Measurements from ENCODE around the gene CCNY.
A peak's percentile ranks its signal among the peaks of the same experiment; 100 is the strongest.
"Not testable (repeated sequence)": the region's sequence is repeated elsewhere in the genome, so short reads cannot be mapped to it uniquely, and the experiment has no call there.

Gene CCNY

DNA sequence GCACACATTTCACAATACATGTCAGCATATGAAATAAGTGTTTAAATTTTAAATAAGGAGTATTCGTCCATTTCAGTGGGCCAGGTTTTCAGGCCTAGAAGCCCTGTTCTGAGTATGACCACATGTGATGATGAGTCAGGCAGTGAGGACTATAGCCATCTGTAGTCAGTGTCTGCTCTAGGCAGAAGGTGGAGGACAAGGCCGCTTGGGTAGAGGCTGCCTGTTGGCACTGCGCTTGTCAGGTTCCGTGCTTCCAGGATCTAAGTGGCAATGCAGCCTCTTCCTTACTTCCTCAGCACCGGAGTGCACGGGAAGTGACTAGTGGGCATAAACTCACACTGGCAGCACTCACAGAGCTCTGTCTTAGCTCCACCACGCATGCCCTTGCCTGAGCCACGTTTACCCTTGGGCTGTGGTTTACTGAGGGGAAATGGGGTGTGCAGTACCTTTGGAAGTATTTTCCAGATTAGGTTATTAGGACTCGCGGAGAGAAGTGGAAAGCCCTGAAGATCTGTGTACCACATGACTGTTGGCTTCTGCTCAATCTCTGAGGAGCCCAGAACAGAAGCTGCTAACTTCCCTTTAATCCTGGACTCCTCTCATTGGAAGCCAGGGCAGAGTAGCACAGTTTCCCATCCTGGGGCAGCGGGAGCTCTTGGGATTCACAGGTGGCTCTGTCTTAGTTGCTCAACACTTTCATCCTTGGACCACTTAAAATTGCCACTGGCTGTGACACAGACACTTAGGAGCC, 181.3 kb downstream of the CCNY start:
- Histone ChIP-seq H3K27ac (ENCODE audit: insufficient read depth in 1 of 2, low read depth in 1 of 2, low read length in 2 of 2, poor library complexity in 1 of 2, severe bottlenecking in 2 of 2) (no peak overlapping the region), H3K9me3 (ENCODE audit: control extremely low read depth in 1 of 5, control insufficient read depth in 4 of 5, insufficient read depth in 2 of 5, low read depth in 1 of 5, low read length in 4 of 5) (no peaks in the 10 kb centered on the region), H3K4me3 (ENCODE audit: control insufficient read depth in 1 of 7, extremely low read depth in 1 of 7, insufficient read depth in 4 of 7, low read depth in 2 of 7, low read length in 6 of 7) (no peak overlapping the region), H3K4me1 (ENCODE audit: control extremely low read depth in 1 of 4, control insufficient read depth in 4 of 4, insufficient read depth in 4 of 4, low read length in 3 of 4) (peaks cover 0 to 9% (median 5%) of the 10 kb centered on the region in 4 experiments), H3K36me3 (ENCODE audit: control insufficient read depth in 4 of 4, insufficient read depth in 4 of 4, low read length in 3 of 4) (peaks cover 0 to 21% (median 4%) of the 10 kb centered on the region in 4 experiments), H3K27me3 (replicated peaks in 2 of 5; ENCODE audit: control insufficient read depth in 4 of 5, insufficient read depth in 5 of 5, low read length in 4 of 5) (no peaks in the 10 kb centered on the region)
- DNase-seq = peak; percentile 14 to 73 (median 55)
- ChIA-PET CTCF (no interaction called here), POLR2A (no interaction called here)
- 26% methylated on average over 10 of the region's 11 CpGs for WGBS (ENCODE audit: insufficient coverage)

DNA sequence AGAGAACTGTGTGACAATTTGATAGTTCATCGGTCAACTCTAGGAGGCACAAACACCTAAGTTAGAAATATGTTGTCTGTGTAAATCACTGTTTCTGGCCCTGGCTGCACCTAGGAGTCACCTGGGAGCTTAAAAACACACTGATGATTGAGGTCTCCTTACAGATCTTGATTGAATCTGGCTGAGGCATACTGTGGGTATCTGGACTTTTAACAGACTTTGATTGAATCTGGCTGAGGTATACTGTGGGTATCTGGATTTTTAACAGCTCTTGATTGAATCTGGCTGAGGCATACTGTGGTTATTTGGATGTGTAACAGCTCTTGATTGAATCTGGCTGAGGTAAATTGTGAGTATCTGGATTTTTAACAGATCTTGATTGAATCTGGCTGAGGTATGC, 181.9 kb downstream of the CCNY start:
- peaks cover 0 to 21% (median 4%) of the 10 kb centered on the region in 4 experiments for H3K36me3 ChIP-seq (ENCODE audit: control insufficient read depth in 4 of 4, insufficient read depth in 4 of 4, low read length in 3 of 4)
- DNase-seq; POLR2A ChIA-PET; H3K4me1 ChIP-seq (ENCODE audit: control extremely low read depth in 1 of 4, control insufficient read depth in 4 of 4, insufficient read depth in 4 of 4, low read length in 3 of 4); CTCF ChIA-PET; H3K27ac ChIP-seq (ENCODE audit: insufficient read depth in 1 of 2, low read depth in 1 of 2, low read length in 2 of 2, poor library complexity in 1 of 2, severe bottlenecking in 2 of 2); H3K4me3 ChIP-seq (ENCODE audit: control insufficient read depth in 1 of 7, extremely low read depth in 1 of 7, insufficient read depth in 4 of 7, low read depth in 2 of 7, low read length in 6 of 7); H3K9me3 ChIP-seq (ENCODE audit: control extremely low read depth in 1 of 5, control insufficient read depth in 4 of 5, insufficient read depth in 2 of 5, low read depth in 1 of 5, low read length in 4 of 5); H3K27me3 ChIP-seq (replicated peaks in 2 of 5; ENCODE audit: control insufficient read depth in 4 of 5, insufficient read depth in 5 of 5, low read length in 4 of 5): not testable (repeated sequence)
- 100% methylated on average over 1 of the region's 1 CpG for WGBS (ENCODE audit: insufficient coverage)

GRCh38 chr10:35520996-35521395, 184.7 kb downstream of the CCNY start:
- H3K4me1 ChIP-seq (ENCODE audit: control extremely low read depth in 1 of 4, control insufficient read depth in 4 of 4, insufficient read depth in 4 of 4, low read length in 3 of 4) = peaks cover 2 to 15% (median 6%) of the 10 kb centered on the region in 4 experiments
- whole genome bisulfite sequencing (ENCODE audit: insufficient coverage) = 100% methylated on average over 2 of the region's 3 CpGs
- H3K27ac ChIP-seq (ENCODE audit: insufficient read depth in 1 of 2, low read depth in 1 of 2, low read length in 2 of 2, poor library complexity in 1 of 2, severe bottlenecking in 2 of 2) = no peak overlapping the region
- DNase-seq = no peak
- H3K36me3 ChIP-seq (ENCODE audit: control insufficient read depth in 4 of 4, insufficient read depth in 4 of 4, low read length in 3 of 4) = peaks cover 2 to 21% (median 4%) of the 10 kb centered on the region in 4 experiments
- no peak overlapping the region for H3K4me3 ChIP-seq (ENCODE audit: control insufficient read depth in 1 of 7, extremely low read depth in 1 of 7, insufficient read depth in 4 of 7, low read depth in 2 of 7, low read length in 6 of 7)
- no peaks in the 10 kb centered on the region for H3K27me3 ChIP-seq (replicated peaks in 2 of 5; ENCODE audit: control insufficient read depth in 4 of 5, insufficient read depth in 5 of 5, low read length in 4 of 5)
- POLR2A ChIA-PET = interaction anchor here (0.7 kb wide), 1 partner anchor 13 kb away, joined by 5 read pairs; no protein-coding TSS in a partner anchor
- no peaks in the 10 kb centered on the region for H3K9me3 ChIP-seq (ENCODE audit: control extremely low read depth in 1 of 5, control insufficient read depth in 4 of 5, insufficient read depth in 2 of 5, low read depth in 1 of 5, low read length in 4 of 5)
- CTCF ChIA-PET = interaction anchor here (0.8 to 1.1 kb wide), 2 partner anchors 17 to 44 kb away, joined by 3 to 5 read pairs; no protein-coding TSS in a partner anchor

- ChIA-PET POLR2A (interaction anchor here (1.2 kb wide), 1 partner anchor 204 kb away, joined by 3 read pairs; no protein-coding TSS in a partner anchor), CTCF (interaction anchor here (0.8 kb wide), 1 partner anchor 405 kb away, joined by 3 read pairs; no protein-coding TSS in a partner anchor)
- Histone ChIP-seq H3K4me1 (ENCODE audit: control extremely low read depth in 1 of 4, control insufficient read depth in 4 of 4, insufficient read depth in 4 of 4, low read length in 3 of 4) (peaks cover 0 to 7% (median 2%) of the 10 kb centered on the region in 4 experiments), H3K36me3 (ENCODE audit: control insufficient read depth in 4 of 4, insufficient read depth in 4 of 4, low read length in 3 of 4) (peaks cover 2 to 14% (median 4%) of the 10 kb centered on the region in 4 experiments), H3K4me3 (ENCODE audit: control insufficient read depth in 1 of 7, extremely low read depth in 1 of 7, insufficient read depth in 4 of 7, low read depth in 2 of 7, low read length in 6 of 7) (no peak overlapping the region), H3K27me3 (replicated peaks in 2 of 5; ENCODE audit: control insufficient read depth in 4 of 5, insufficient read depth in 5 of 5, low read length in 4 of 5) (no peaks in the 10 kb centered on the region), H3K9me3 (ENCODE audit: control extremely low read depth in 1 of 5, control insufficient read depth in 4 of 5, insufficient read depth in 2 of 5, low read depth in 1 of 5, low read length in 4 of 5) (no peaks in the 10 kb centered on the region), H3K27ac (ENCODE audit: insufficient read depth in 1 of 2, low read depth in 1 of 2, low read length in 2 of 2, poor library complexity in 1 of 2, severe bottlenecking in 2 of 2) (no peak overlapping the region)
- 100% methylated on average over 2 of the region's 3 CpGs for WGBS (ENCODE audit: insufficient coverage)
- peak in 2 of 3 donors; percentile 19 to 22 for DNase-seq
Measured at GRCh38 chr10:35523670-35524225, 187.4 kb downstream of the CCNY start.

DNA sequence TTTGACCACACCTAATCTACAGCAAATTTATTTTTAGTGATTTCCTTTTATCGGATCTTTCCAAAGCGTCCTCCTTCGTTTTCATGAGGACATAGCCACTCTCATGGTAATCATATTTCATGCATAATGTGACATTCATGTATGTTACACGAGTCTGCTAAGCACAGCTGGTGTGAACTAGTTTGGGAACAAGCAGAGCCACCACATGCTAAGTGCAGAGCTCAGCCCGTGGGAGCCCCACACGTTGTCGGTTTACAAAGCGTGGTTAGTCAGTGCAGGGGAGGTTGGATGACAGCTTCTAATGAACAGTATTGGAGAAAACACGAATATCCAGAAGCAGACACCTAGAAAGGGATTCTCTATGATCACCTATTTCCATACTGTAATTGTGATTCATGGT, 190.4 kb downstream of the CCNY start:
- H3K36me3 ChIP-seq (ENCODE audit: control insufficient read depth in 4 of 4, insufficient read depth in 4 of 4, low read length in 3 of 4) = peaks cover 4 to 19% (median 13%) of the 10 kb centered on the region in 4 experiments
- no peaks in the 10 kb centered on the region for H3K9me3 ChIP-seq (ENCODE audit: control extremely low read depth in 1 of 5, control insufficient read depth in 4 of 5, insufficient read depth in 2 of 5, low read depth in 1 of 5, low read length in 4 of 5)
- POLR2A ChIA-PET = no interaction called here
- 93% methylated on average over 5 of the region's 9 CpGs for WGBS (ENCODE audit: insufficient coverage)
- H3K4me1 ChIP-seq (ENCODE audit: control extremely low read depth in 1 of 4, control insufficient read depth in 4 of 4, insufficient read depth in 4 of 4, low read length in 3 of 4) = peaks cover 0 to 7% (median 2%) of the 10 kb centered on the region in 4 experiments
- DNase-seq = no peak
- CTCF ChIA-PET = interaction anchor here (0.7 to 1.4 kb wide), 2 partner anchors 34 to 36 kb away, joined by 3 to 4 read pairs; no protein-coding TSS in a partner anchor
- H3K27ac ChIP-seq (ENCODE audit: insufficient read depth in 1 of 2, low read depth in 1 of 2, low read length in 2 of 2, poor library complexity in 1 of 2, severe bottlenecking in 2 of 2) = no peak overlapping the region
- H3K27me3 ChIP-seq (replicated peaks in 2 of 5; ENCODE audit: control insufficient read depth in 4 of 5, insufficient read depth in 5 of 5, low read length in 4 of 5) = no peaks in the 10 kb centered on the region
- H3K4me3 ChIP-seq (ENCODE audit: control insufficient read depth in 1 of 7, extremely low read depth in 1 of 7, insufficient read depth in 4 of 7, low read depth in 2 of 7, low read length in 6 of 7) = no peak overlapping the region

GRCh38 chr10:35532141-35532540, 195.8 kb downstream of the CCNY start:
- no peak for DNase-seq
- H3K27ac ChIP-seq (ENCODE audit: insufficient read depth in 1 of 2, low read depth in 1 of 2, low read length in 2 of 2, poor library complexity in 1 of 2, severe bottlenecking in 2 of 2) = no peak overlapping the region
- peaks cover 0 to 29% (median 12%) of the 10 kb centered on the region in 5 experiments for H3K9me3 ChIP-seq (ENCODE audit: control extremely low read depth in 1 of 5, control insufficient read depth in 4 of 5, insufficient read depth in 2 of 5, low read depth in 1 of 5, low read length in 4 of 5)
- H3K27me3 ChIP-seq (replicated peaks in 2 of 5; ENCODE audit: control insufficient read depth in 4 of 5, insufficient read depth in 5 of 5, low read length in 4 of 5) = no peaks in the 10 kb centered on the region
- no peak overlapping the region for H3K4me3 ChIP-seq (ENCODE audit: control insufficient read depth in 1 of 7, extremely low read depth in 1 of 7, insufficient read depth in 4 of 7, low read depth in 2 of 7, low read length in 6 of 7)
- ChIA-PET POLR2A (no interaction called here), CTCF (interaction anchor here (1.4 to 3.1 kb wide), 2 partner anchors 14 to 31 kb away, joined by 3 to 9 read pairs; no protein-coding TSS in a partner anchor)
- peaks cover 28 to 69% (median 47%) of the 10 kb centered on the region in 4 experiments for H3K36me3 ChIP-seq (ENCODE audit: control insufficient read depth in 4 of 4, insufficient read depth in 4 of 4, low read length in 3 of 4)
- no peaks in the 10 kb centered on the region for H3K4me1 ChIP-seq (ENCODE audit: control extremely low read depth in 1 of 4, control insufficient read depth in 4 of 4, insufficient read depth in 4 of 4, low read length in 3 of 4)
- 98% methylated on average over 4 of the region's 5 CpGs for WGBS (ENCODE audit: insufficient coverage)

Data from common myeloid progenitor, CD34-positive (primary cell).